Esophagus muscularis mucosa (tissue), 4 donors: ENCODE measurements around the gene DGKG. TPM values are rescaled to one million over a fixed set of nuclear protein-coding genes. Genes with fewer than 3 reads are reported as not detected.

Source experiments
- DNase-seq: peaks from one replicate; pipeline ENCODE4 v3.0.0-alpha.2; 2017; ENCODE audit errors: extremely low spot score
- H3K27ac ChIP-seq, 4 donors: fragments of 200-600 bp; sonication (generic); replicated peaks in 1 of 4; 1 replicate in 3 of 4; 2 replicates in 1 of 4; pipeline ENCODE4 v1.5.1; 2016 to 2019; ENCODE audit warnings: mild to moderate bottlenecking in 1 of 4
- H3K27me3 ChIP-seq, 4 donors: fragments of 200-600 bp; sonication (generic); one replicate each; pipeline versions ENCODE4 v1.5.1 to v1.6.0; 2016 to 2019
- H3K36me3 ChIP-seq, 4 donors: fragments of 200-600 bp; sonication (generic); one replicate each; pipeline ENCODE4 v1.5.1; 2016 to 2019
- H3K4me1 ChIP-seq, 4 donors: fragments of 200-600 bp; sonication (generic); one replicate each; pipeline ENCODE4 v1.5.1; 2016 to 2019
- H3K4me3 ChIP-seq, 4 donors: fragments of 200-600 bp; sonication (generic); 1 replicate in 2 of 4; 2 replicates in 2 of 4; pipeline ENCODE4 v1.5.1; 2016 to 2019; ENCODE audit warnings: mild to moderate bottlenecking in 4 of 4, moderate library complexity in 1 of 4
- H3K9me3 ChIP-seq, 4 donors: fragments of 200-600 bp; sonication (generic); 1 replicate in 3 of 4; 2 replicates in 1 of 4; pipeline ENCODE4 v1.5.1; 2016 to 2019
- CTCF ChIP-seq, 3 experiments: fragments of 200-600 bp in 2 of 3; fragments of 450-650 bp in 1 of 3; sonication (generic) in 2 of 3; IDR thresholded peaks; one replicate each; pipeline ENCODE4 v1.5.1; 2017 to 2019; ENCODE audit warnings: antibody characterized with exemption in 3 of 3, mild to moderate bottlenecking in 2 of 3, moderate library complexity in 1 of 3
- EP300 ChIP-seq: sonication (generic); formaldehyde crosslinking; IDR thresholded peaks from one replicate; pipeline ENCODE4 v1.6.1; 2017; ENCODE audit warnings: antibody characterized with exemption
- POLR2A ChIP-seq: fragments of 450-650 bp; IDR thresholded peaks from one replicate; pipeline ENCODE4 v1.6.1; 2017; ENCODE audit warnings: antibody characterized with exemption, moderate library complexity, mild to moderate bottlenecking, low read depth
- POLR2AphosphoS5 ChIP-seq, 2 donors: sonication (generic); formaldehyde crosslinking; IDR thresholded peaks; one replicate each; pipeline ENCODE4 v1.6.1; 2017; ENCODE audit warnings: antibody characterized with exemption in 2 of 2
- WGBS: methylation state at CpG from one replicate; pipeline ENCODE4 v1.1.5; 2018; 5-methylcytosine and 5-hydroxymethylcytosine counted together
- intact Hi-C: fragments of 100-400 bp; cut with DNase I; formaldehyde crosslinking; loops from one replicate; pipeline ENCODE4 v1.15.1; 2023
- total RNA-seq, 4 donors: library from RNA; depleted of rRNA; stranded (reverse); fragments of >200 nt; gene quantifications; one replicate each; pipeline versions ENCODE4 v1.1.0 to v1.2.1, GENCODE V29; 2016

The DGKG gene
- total RNA-seq, 4 donors from 2014 or later = 75.0 to 169 (median 104) TPM

- peaks cover 4 to 51% (median 33%) of the 10 kb centered on the region in 4 donors for H3K4me1 ChIP-seq
- H3K27me3 ChIP-seq = no peaks in the 10 kb centered on the region
- H3K36me3 ChIP-seq = peaks cover 0 to 38% (median 22%) of the 10 kb centered on the region in 4 donors
- no peak for DNase-seq
- TF ChIP-seq CTCF (IDR thresholded peaks at IDR 0.05) (no peak), POLR2A (no peak), EP300 (no peak), POLR2AphosphoS5 (IDR thresholded peaks at IDR 0.05) (no peak)
- H3K27ac ChIP-seq = peak overlapping the region; percentile 43 to 88 (median 75)
- intact Hi-C loops = no loop called here
- 91% methylated on average over 23 of the region's 29 CpGs for WGBS
- no peak overlapping the region for H3K4me3 ChIP-seq
- no peaks in the 10 kb centered on the region for H3K9me3 ChIP-seq
These were observed 93.2 kb downstream of the DGKG start for GRCh38 chr3:186268616-186269448.

- 86% methylated on average over 4 of the region's 6 CpGs for whole genome bisulfite sequencing
- Histone ChIP-seq H3K36me3 (peaks cover 0 to 31% (median 19%) of the 10 kb centered on the region in 4 donors), H3K9me3 (no peaks in the 10 kb centered on the region), H3K27me3 (no peaks in the 10 kb centered on the region), H3K27ac (peak overlapping the region; percentile 43 to 88 (median 75)), H3K4me1 (peaks cover 4 to 60% (median 37%) of the 10 kb centered on the region in 4 donors), H3K4me3 (no peak overlapping the region)
- no peak for TF ChIP-seq EP300
- TF ChIP-seq POLR2AphosphoS5 (IDR thresholded peaks at IDR 0.05) = no peak
- TF ChIP-seq CTCF (IDR thresholded peaks at IDR 0.05) = no peak
- TF ChIP-seq POLR2A = no peak
- no peak for DNase-seq
- intact Hi-C loops = no loop called here
These were observed 94.3 kb downstream of the DGKG start for GRCh38 chr3:186267758-186268157.

GRCh38 chr3:186264608-186265400 lies 97.2 kb downstream of the DGKG start:
- TF ChIP-seq POLR2AphosphoS5 (IDR thresholded peaks at IDR 0.05) (peak; percentile 45 to 77), POLR2A (no peak), CTCF (IDR thresholded peaks at IDR 0.05) (no peak)
- peak overlapping the region; percentile 82 to 88 (median 84) for H3K27ac ChIP-seq
- no peaks in the 10 kb centered on the region for H3K27me3 ChIP-seq
- H3K4me1 ChIP-seq = peaks cover 6 to 85% (median 65%) of the 10 kb centered on the region in 4 donors
- H3K9me3 ChIP-seq = no peaks in the 10 kb centered on the region
- no peak overlapping the region for H3K4me3 ChIP-seq
- intact Hi-C loops = loop anchor here (5.0 kb wide), 1 partner anchor 97 kb away; the partner anchor contains the start of gene DGKG
- WGBS = 65% methylated on average over 9 of the region's 9 CpGs
- DNase-seq = no peak
- peaks cover 0 to 29% (median 18%) of the 10 kb centered on the region in 4 donors for H3K36me3 ChIP-seq

GRCh38 chr3:186261638-186262037 lies 100.4 kb downstream of the DGKG start:
- intact Hi-C loops = loop anchor here (5.0 kb wide), 1 partner anchor 101 kb away; the partner anchor contains the start of gene DGKG
- H3K4me3 ChIP-seq = no peak overlapping the region
- H3K4me1 ChIP-seq = peaks cover 8 to 92% (median 72%) of the 10 kb centered on the region in 4 donors
- H3K27me3 ChIP-seq = no peaks in the 10 kb centered on the region
- WGBS = 59% methylated on average over 9 of the region's 9 CpGs
- no peak for DNase-seq
- H3K27ac ChIP-seq = peak overlapping the region; percentile 71 to 88 (median 79)
- peaks cover 0 to 40% (median 26%) of the 10 kb centered on the region in 4 donors for H3K36me3 ChIP-seq
- TF ChIP-seq EP300 = no peak
- no peak for TF ChIP-seq POLR2AphosphoS5 (IDR thresholded peaks at IDR 0.05)
- TF ChIP-seq CTCF (IDR thresholded peaks at IDR 0.05) = peak in 1 of 3 experiments; percentile 19
- H3K9me3 ChIP-seq = no peaks in the 10 kb centered on the region
